Measurements from ENCODE around the gene TACC2.

The TACC2 gene

DNA sequence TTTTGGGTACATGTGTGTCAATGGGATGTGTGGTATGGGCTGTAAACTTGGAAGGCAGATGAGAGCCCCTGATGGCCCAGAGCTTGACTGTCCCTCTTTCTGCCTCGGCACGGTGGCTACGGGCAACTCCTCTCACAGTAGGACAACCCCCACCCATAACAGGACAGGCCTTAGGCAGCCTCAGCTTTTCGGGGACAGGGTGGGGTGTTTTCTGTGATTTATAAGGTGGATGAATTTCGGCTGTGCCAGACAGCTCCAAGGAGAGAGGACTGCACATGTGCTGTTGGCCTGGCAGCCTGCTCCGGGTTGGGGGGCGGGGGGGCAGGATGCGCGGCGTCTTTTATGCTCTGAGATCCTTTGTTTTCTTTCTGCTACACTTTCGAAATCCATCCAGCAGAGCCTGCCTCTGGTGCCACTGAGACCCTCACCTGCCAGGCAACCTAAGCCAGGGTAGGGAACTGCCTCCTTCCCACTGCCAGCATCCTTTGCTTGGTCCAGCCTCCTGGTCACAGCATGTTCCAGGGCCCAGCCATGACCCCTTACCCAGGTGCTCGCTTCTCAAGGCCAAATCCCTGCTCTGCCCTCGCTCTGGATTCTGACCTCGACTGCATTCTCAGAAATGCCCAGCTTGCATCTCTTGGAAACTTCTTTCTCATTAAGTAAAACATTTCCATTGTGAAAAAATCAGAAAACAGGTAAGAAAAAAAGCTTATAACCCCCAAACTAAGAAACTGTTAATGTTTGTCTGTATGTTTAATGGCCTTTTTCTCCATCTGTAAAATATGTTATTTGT is 266.7 kb downstream of the TACC2 start:
- TF ChIP-seq, protein P1, sequence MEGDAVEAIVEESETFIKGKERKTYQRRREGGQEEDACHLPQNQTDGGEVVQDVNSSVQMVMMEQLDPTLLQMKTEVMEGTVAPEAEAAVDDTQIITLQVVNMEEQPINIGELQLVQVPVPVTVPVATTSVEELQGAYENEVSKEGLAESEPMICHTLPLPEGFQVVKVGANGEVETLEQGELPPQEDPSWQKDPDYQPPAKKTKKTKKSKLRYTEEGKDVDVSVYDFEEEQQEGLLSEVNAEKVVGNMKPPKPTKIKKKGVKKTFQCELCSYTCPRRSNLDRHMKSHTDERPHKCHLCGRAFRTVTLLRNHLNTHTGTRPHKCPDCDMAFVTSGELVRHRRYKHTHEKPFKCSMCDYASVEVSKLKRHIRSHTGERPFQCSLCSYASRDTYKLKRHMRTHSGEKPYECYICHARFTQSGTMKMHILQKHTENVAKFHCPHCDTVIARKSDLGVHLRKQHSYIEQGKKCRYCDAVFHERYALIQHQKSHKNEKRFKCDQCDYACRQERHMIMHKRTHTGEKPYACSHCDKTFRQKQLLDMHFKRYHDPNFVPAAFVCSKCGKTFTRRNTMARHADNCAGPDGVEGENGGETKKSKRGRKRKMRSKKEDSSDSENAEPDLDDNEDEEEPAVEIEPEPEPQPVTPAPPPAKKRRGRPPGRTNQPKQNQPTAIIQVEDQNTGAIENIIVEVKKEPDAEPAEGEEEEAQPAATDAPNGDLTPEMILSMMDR (IDR thresholded peaks at IDR 0.05; ENCODE audit: insufficient read depth, low read depth, low read length, missing control alignments), result no peak
- H3K4me3 ChIP-seq (ENCODE audit: low read depth, low read length), result no peak overlapping the region

DNA sequence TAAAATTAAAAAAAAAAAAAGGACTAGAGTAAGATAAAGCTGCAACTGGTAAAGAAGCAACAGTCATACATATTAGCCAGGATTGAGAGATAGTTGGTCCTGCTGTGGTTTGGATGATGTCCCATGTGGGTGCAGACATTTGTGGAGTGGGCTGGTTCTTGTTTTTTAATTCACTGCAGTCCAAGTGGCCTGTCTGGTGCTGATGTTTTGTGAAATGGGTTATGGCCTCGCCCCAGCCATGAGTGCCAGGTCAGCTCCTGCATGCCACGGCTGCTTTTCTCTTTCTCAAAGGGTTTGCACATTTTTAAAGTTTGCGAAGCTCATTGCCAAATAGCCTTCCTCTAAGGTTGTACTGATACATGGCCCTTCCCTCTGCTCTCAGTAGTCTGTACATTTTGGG is 268.1 kb downstream of the TACC2 start:
- TF ChIP-seq, protein P1 (IDR thresholded peaks at IDR 0.05; ENCODE audit: insufficient read depth, low read depth, low read length, missing control alignments), result no peak
- H3K4me3 ChIP-seq (ENCODE audit: low read depth, low read length), result no peak overlapping the region
- no peak for DNase-seq (ENCODE audit: low read depth)

More for the DNA sequence above, 266.7 kb downstream of the TACC2 start:
- no peak for DNase-seq (ENCODE audit: low read depth)

DNA sequence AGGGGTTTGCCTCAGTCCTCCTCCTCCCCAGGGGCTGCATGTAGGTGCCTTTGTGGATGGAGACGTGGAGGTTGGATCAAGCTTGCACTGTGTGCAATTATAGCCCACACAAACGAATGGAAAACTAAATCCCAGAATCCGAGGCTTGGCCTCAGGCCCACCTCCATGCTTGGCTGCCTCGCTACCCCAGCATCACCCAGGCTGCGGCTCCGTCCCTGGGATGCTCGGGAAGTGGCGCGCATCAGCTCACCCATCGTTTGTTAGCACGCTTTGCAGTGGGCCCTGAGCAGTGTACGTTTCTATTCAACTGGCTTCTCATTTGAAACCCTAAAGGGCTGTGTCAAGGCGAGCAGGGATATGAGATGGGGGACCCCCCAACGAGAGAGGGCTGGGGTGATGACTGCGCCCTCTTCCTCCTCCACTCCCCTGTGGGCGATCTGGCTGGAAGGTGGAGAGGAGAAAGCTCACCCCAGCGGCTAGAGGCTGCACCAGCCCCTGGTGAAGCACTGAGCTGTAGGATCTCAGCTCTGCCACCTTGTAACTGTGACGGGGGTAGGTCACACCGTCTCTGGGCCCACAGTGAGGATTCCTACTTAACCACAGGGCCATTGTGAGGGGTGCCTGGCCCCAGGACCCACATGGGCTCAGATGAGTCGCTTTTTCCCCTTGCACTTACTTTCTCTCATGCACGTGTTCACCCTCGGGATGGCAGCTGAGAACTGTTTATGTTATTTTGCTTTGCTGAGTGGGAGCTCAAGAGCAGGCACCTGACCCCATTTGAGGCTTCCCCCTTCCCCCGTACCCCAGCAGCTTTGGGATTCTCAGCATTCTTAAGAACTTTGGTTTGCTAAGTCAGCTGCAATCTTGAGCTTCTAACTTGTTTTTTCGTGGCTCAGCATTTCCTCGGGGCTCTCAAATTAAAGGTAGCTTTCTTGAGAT is 269.4 kb downstream of the TACC2 start:
- TF ChIP-seq, protein P1 (IDR thresholded peaks at IDR 0.05; ENCODE audit: insufficient read depth, low read depth, low read length, missing control alignments), result no peak
- H3K4me3 ChIP-seq (ENCODE audit: low read depth, low read length), result no peak overlapping the region
- no peak for DNase-seq (ENCODE audit: low read depth)

DNA sequence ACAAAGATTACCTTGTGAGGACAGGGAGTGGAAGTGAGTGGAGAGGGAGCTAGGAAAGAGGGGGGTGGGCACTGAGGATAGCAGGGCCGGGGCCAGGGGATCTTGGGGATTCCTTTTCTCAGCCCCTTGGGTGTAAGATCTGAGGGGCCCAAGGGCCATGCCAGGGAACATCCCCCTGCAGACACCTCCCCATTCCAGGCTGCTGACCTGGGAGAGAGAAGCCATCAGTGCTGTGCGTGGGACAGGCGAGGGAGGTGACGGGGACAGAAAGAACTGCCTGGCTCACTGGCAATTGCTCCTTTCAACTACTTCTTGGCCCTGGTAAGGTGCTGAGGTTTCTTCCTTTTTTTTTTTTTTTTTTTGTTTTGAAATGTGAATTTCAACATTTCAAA is 270.1 kb downstream of the TACC2 start:
- H3K4me3 ChIP-seq (ENCODE audit: low read depth, low read length), result no peak overlapping the region
- TF ChIP-seq, protein P1 (IDR thresholded peaks at IDR 0.05; ENCODE audit: insufficient read depth, low read depth, low read length, missing control alignments), result no peak
- no peak for DNase-seq (ENCODE audit: low read depth)

DNA sequence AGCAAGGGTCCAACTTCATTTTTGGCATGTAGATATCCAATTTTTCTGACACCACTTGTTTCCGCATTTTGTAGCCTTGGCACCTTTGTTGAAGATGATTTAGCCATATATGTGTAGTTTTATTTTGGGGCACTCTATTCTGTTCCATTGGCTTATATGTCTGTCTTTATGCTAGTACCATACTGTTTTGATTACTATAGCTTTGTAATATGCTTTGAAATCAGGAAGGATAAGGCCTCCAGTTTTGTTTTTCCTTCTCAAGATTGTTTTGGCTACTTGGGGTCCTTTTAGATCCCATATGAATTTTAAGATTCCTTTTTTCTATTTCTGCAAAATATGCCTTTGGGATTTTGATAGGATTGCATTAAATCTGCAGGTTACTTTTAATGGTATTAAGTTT is 272.6 kb downstream of the TACC2 start:
- DNase-seq (ENCODE audit: low read depth), result no peak
- H3K4me3 ChIP-seq (ENCODE audit: low read depth, low read length), result no peak overlapping the region
- TF ChIP-seq, protein P1 (IDR thresholded peaks at IDR 0.05; ENCODE audit: insufficient read depth, low read depth, low read length, missing control alignments), result no peak

DNA sequence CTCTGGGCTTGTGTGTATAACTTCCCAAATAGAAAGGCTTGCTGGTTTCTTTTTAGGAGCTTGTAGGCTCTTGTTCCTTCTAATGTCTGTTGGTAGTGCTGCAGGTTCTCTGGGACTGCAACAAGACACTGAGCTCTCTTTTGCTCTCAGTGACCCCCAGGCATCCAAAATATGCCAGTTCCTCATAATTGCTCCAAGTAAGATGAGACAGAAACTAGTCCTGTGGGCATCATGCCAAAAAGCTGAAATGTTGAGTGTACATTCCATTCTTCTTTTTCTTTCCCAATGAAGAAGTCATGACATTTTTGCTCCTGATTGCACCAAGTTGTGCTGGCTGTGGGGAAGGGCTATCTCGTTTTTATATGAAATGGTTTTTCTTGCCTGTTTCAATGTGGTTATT is 275.0 kb downstream of the TACC2 start:
- TF ChIP-seq, protein P1 (IDR thresholded peaks at IDR 0.05; ENCODE audit: insufficient read depth, low read depth, low read length, missing control alignments), result no peak
- no peak for DNase-seq (ENCODE audit: low read depth)
- no peak overlapping the region for H3K4me3 ChIP-seq (ENCODE audit: low read depth, low read length)

Measured in GM12865 (cell line).